H1 (cell line): ENCODE results near the gene CBLN2. TPM values are rescaled to one million over a fixed set of nuclear protein-coding genes. Genes with fewer than 3 reads are reported as not detected.

ENCODE experiments used
- ATF3 ChIP-seq: IDR thresholded peaks from 2 replicates; pipeline ENCODE4 v1.6.1; 2011; ENCODE audit warnings: low read depth, mild to moderate bottlenecking, low read length; ENCODE audit not compliant: insufficient read depth
- POLR2A ChIP-seq, 2 experiments: IDR thresholded peaks; 1 replicate in 1 of 2; 2 replicates in 1 of 2; pipeline ENCODE4 v1.6.1; 2011; ENCODE audit warnings: low read depth in 2 of 2, low read length in 2 of 2, mild to moderate bottlenecking in 2 of 2; ENCODE audit errors: control extremely low read depth in 1 of 2
- RNF2 ChIP-seq: fragments of 200-900, 300-1000 bp; sonication (generic); IDR thresholded peaks from 2 replicates; pipeline ENCODE4 v1.7.1; 2016; ENCODE audit warnings: borderline replicate concordance, low read depth, mild to moderate bottlenecking, antibody characterized with exemption, low read length; ENCODE audit not compliant: poor library complexity, severe bottlenecking; ENCODE audit errors: missing control alignments
- TAF1 ChIP-seq: IDR thresholded peaks from 2 replicates; pipeline ENCODE4 v1.6.1; 2011; ENCODE audit warnings: mild to moderate bottlenecking, low read depth, low read length
- USF2 ChIP-seq: IDR thresholded peaks from 2 replicates; pipeline ENCODE4 v1.6.1; 2011; ENCODE audit warnings: low read length, improper control_type of control experiment
- polyA plus RNA-seq, 7 experiments: library from polyadenylated mRNA; depleted of rRNA in 3 of 7; stranded (reverse) in 5 of 7; unstranded in 2 of 7; fragments of >200 nt in 5 of 7; fragments of 200-250 nt in 2 of 7; gene quantifications; 1 replicate in 5 of 7; 2 replicates in 1 of 7; 4 replicates in 1 of 7; pipeline versions ENCODE4 v1.2.1 to v1.2.3, GENCODE V29; 2011 to 2013; ENCODE audit warnings: missing spikeins in 2 of 7, mixed read lengths in 2 of 7
- total RNA-seq: library from RNA; stranded (reverse); fragmentation: NEBNext Ultra II Directional; extraction: Animal tissue kit (Norgen Biotek cat#: 25700); gene quantifications from 2 replicates; pipeline ENCODE4 v1.2.1, GENCODE V29; 2021

CBLN2 gene
- total and polyA plus RNA-seq, 2 of the 8 experiments (the other 6 are each of a cell fraction or from before 2014, with no cell fraction given): not detected

- TF ChIP-seq ATF3: no peak
- TF ChIP-seq USF2: no peak
- TF ChIP-seq TAF1: no peak
- TF ChIP-seq POLR2A (IDR thresholded peaks at IDR 0.05; ENCODE audit: control extremely low read depth in 1 of 2, low read depth in 2 of 2, low read length in 2 of 2): no peak
- no peak for TF ChIP-seq RNF2
Observed at GRCh38 chr18:72542342-72542741, 1.8 kb downstream of the CBLN2 start (continued).
